GM12891 (cell line): ENCODE results near the gene TAF9.
"Not testable (repeated sequence)": the region's sequence is repeated elsewhere in the genome, so short reads cannot be mapped to it uniquely, and the experiment has no call there.

Source experiments
- DNase-seq: peaks from one replicate; pipeline ENCODE4 v3.0.0; 2011; ENCODE audit warnings: low spot score; ENCODE audit not compliant: insufficient read length
- FAIRE-seq: peaks from 2 replicates; lab custom pipeline; 2011; peaks lifted over from hg19 to GRCh38; lab: Jason Lieb, UNC
- PAX5 ChIP-seq: IDR thresholded peaks from 2 replicates; pipeline ENCODE4 v1.6.1; 2011; ENCODE audit warnings: low read length, moderate library complexity, mild to moderate bottlenecking; ENCODE audit not compliant: insufficient read depth, severe bottlenecking
- POLR2A ChIP-seq: IDR thresholded peaks from 2 replicates; pipeline ENCODE4 v1.6.1; 2011; ENCODE audit warnings: low read depth, low read length, control low read depth
- POLR2AphosphoS5 ChIP-seq: IDR thresholded peaks from 2 replicates; pipeline ENCODE4 v1.6.1; 2011; ENCODE audit warnings: low read depth, low read length, control low read depth
- POU2F2 ChIP-seq: IDR thresholded peaks from 2 replicates; pipeline ENCODE4 v1.6.1; 2011; ENCODE audit warnings: low read depth, mild to moderate bottlenecking, control low read depth, low read length, moderate library complexity
- SPI1 ChIP-seq: IDR thresholded peaks from 2 replicates; pipeline ENCODE4 v1.6.1; 2011; ENCODE audit warnings: low read depth, low read length, control low read depth
- TAF1 ChIP-seq: IDR thresholded peaks from 2 replicates; pipeline ENCODE4 v1.6.1; 2011; ENCODE audit warnings: low read depth, low read length, control low read depth

TAF9 gene

DNA sequence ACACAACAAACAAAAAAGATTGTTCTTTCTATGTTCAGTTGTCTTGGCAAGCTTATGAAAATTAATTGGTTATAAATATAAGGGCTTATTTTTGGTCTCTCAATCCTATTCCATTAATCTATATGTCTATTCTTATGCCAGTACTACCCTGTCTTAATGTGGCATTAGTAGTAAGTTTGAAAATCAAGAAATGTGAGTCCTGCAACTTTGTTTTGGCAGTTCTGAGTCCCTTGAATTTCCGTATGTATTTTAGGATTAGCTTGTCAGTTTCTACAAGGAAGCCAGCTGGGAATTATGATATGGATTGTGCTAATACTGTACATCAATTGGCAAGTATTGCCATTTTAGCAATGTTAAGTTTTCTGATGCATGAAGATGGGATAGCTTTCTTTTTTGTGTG, 26.2 kb downstream of the TAF9 start:
- no peak for TF ChIP-seq TAF1
- no peak for TF ChIP-seq SPI1
- no peak for TF ChIP-seq POLR2AphosphoS5
- TF ChIP-seq POLR2A: no peak
- TF ChIP-seq PAX5: no peak
- no peak for TF ChIP-seq POU2F2
- no peak for DNase-seq
- FAIRE-seq: no peak

DNA sequence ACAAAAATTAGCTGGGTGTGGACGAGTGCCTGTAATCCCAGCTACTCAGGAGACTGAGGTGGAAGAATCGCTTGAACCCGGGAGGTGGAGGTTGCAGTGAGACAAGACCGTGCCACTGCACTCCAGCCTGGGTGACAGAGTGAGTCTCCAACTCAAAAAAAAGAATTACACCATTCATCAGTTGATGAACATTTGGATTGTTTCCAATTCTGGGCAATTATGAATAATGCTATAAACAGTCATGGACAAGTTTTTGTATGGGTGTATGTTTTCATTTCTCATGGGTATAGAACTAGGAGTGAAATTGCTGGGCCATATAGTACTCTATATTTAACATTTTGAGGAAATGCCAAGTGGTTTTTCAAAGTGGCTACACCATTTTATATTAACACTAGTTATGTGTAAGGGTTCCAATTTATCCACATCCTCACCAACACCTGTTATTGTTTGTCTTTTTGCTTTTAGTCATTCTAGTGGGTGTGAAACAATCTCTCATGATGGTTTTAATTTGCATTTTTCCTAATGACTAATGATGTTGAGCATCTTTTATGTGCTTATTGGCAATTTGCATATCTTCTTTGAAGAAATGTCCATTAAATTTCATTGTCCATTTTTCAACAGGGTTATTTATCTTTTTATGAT, 27.7 kb downstream of the TAF9 start:
- no peak for FAIRE-seq
- TF ChIP-seq POLR2A (no peak), SPI1 (no peak), POU2F2 (no peak), TAF1 (no peak), PAX5 (no peak), POLR2AphosphoS5 (no peak)
- DNase-seq: no peak

GRCh38 chr5:69335341-69335935, 33.9 kb downstream of the TAF9 start:
- no peak for TF ChIP-seq POLR2A
- no peak for TF ChIP-seq POU2F2
- TF ChIP-seq PAX5: no peak
- no peak for TF ChIP-seq POLR2AphosphoS5
- no peak for TF ChIP-seq SPI1
- TF ChIP-seq TAF1: no peak
- DNase-seq (no peak), FAIRE-seq (no peak)

DNA sequence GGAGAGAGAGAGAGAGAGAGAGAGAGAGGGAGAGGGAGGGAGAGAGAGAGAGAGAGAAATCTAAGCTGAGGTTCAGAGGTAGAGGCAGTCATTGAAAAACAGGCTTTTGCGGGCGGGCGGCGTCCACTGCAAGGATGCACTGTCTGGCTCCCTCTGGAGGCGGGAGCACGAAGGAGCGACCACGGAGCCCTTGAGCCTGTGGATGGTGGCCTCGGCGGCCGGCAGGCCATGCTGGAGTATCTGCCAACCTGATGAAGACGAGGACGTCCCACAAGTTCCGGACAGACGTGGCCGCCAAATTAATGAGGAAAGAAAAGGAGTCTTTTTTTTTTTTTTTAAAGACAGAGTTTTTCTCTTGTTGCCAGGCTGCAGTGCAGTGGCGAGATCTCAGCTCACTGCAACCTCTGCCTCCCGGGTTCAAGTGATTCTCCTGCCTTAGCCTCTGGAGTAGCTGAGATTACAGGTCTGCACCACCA, 34.5 kb downstream of the TAF9 start:
- peak; percentile 41 for DNase-seq
- no peak for FAIRE-seq
- TF ChIP-seq PAX5 (no peak), POLR2AphosphoS5 (no peak), TAF1 (no peak)

GRCh38 chr5:69333668-69334315, 35.5 kb downstream of the TAF9 start:
- DNase-seq, FAIRE-seq: not testable (repeated sequence)

GRCh38 chr5:69331528-69332445, 37.5 kb downstream of the TAF9 start:
- FAIRE-seq: no peak
- TF ChIP-seq SPI1 (0 out of 2 replicates have a peak, but pooled peaks have one; percentile 9), TAF1 (no peak), POU2F2 (no peak), POLR2AphosphoS5 (no peak), POLR2A (no peak), PAX5 (no peak)
- DNase-seq: no peak

- no peak for DNase-seq
- FAIRE-seq: no peak
- no peak for TF ChIP-seq POLR2AphosphoS5
- no peak for TF ChIP-seq SPI1
- TF ChIP-seq PAX5: no peak
- no peak for TF ChIP-seq TAF1
- TF ChIP-seq POLR2A: no peak
- TF ChIP-seq POU2F2: no peak
These were observed 39.3 kb downstream of the TAF9 start for GRCh38 chr5:69329905-69330489.

GRCh38 chr5:69326365-69326764, 43.0 kb downstream of the TAF9 start:
- no peak for DNase-seq
- no peak for FAIRE-seq
- TF ChIP-seq POLR2A (no peak), TAF1 (no peak), POU2F2 (no peak), POLR2AphosphoS5 (no peak), PAX5 (no peak), SPI1 (no peak)

- TF ChIP-seq POU2F2 (no peak), POLR2AphosphoS5 (no peak), TAF1 (no peak), SPI1 (no peak), PAX5 (no peak), POLR2A (no peak)
- no peak for FAIRE-seq
- DNase-seq: no peak
These were observed 51.9 kb downstream of the TAF9 start for GRCh38 chr5:69317391-69317790.
